ENCODE data around the gene DLL1. TPM values are rescaled to one million over a fixed set of nuclear protein-coding genes. Genes with fewer than 3 reads are reported as not detected.

Gene DLL1
- total RNA-seq, 1 experiment from 2014 or later: 2.8 TPM

DNA sequence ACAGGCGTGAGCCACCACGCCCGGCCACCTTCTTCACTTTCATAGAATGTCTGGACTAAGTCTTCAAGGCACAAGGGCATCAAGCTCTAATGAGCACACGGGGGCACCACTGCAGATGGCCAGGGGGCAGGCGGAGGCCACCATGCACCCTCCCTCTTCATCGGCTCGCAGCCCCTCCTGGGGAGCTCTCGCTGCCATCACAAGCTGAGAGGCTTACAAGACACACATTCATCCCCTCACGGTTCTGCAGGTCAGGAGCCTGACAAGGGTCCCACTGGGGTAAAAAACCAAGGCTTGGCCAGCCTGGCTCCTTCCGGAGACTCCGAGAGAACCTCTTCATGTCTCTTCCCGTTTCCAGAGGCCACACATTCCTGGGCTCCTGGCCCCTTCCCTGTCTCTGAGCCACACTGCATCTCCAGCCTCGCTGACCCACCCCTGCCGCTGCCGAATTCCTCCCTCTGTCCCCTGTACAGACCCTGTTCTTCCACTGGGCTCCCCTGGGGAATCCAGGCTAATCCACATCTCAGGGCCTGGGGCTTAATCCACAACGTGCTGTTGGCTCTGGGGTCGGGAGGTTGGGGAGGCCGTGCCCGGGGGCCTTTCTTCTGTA lies 19.8 kb downstream of the DLL1 start:
- Histone ChIP-seq H3K23me2 (ENCODE audit: insufficient read length, low read depth, low read length, poor library complexity, severe bottlenecking) (no peaks in the 10 kb centered on the region), H2BK20ac (ENCODE audit: low read depth, low read length, poor library complexity, severe bottlenecking) (no peak overlapping the region), H4K91ac (ENCODE audit: insufficient read length, low read depth, low read length) (no peak overlapping the region), H4K5ac (ENCODE audit: insufficient read length, low read depth, low read length) (no peak overlapping the region), H2BK12ac (ENCODE audit: insufficient read length, low read depth, low read length) (no peak overlapping the region), H3K79me1 (ENCODE audit: insufficient read depth, low read depth, low read length, poor library complexity, severe bottlenecking) (no peaks in the 10 kb centered on the region), H3T11ph (ENCODE audit: low read length) (no peak overlapping the region), H3K27ac (ENCODE audit: insufficient read length, low read depth, low read length) (no peak overlapping the region), H3K4me2 (ENCODE audit: insufficient read depth, insufficient read length, low read length) (no peak overlapping the region), H2BK5ac (ENCODE audit: insufficient read length, low read length) (no peak overlapping the region), H3K56ac (ENCODE audit: insufficient read length, low read depth, low read length) (no peak overlapping the region), H3K14ac (ENCODE audit: insufficient read depth, low read length) (no peak overlapping the region), H2BK120ac (ENCODE audit: low read depth, low read length, poor library complexity, severe bottlenecking) (no peak overlapping the region), H3K4ac (ENCODE audit: low read depth, low read length) (no peak overlapping the region), H3K79me2 (ENCODE audit: insufficient read depth, low read length) (no peaks in the 10 kb centered on the region), H3K23ac (ENCODE audit: insufficient read length, low read depth, low read length) (no peak overlapping the region), H3K9ac (ENCODE audit: extremely low read depth, insufficient read length, low read length) (no peak overlapping the region), H2AFZ (ENCODE audit: low read length) (no peak overlapping the region), H3K18ac (ENCODE audit: insufficient read length, low read depth, low read length) (no peak overlapping the region), H3K27me3 (ENCODE audit: insufficient read depth, low read length) (no peaks in the 10 kb centered on the region), H4K8ac (replicated peaks; ENCODE audit: insufficient read length, low read depth, low read length) (no peak overlapping the region), H2AK5ac (ENCODE audit: insufficient read length, low read length) (no peak overlapping the region), H2BK15ac (ENCODE audit: low read depth, low read length) (no peak overlapping the region), H3K9me3 (ENCODE audit: control insufficient read depth, low read depth, low read length) (no peaks in the 10 kb centered on the region), H4K20me1 (ENCODE audit: control insufficient read depth, insufficient read depth, insufficient read length) (no peaks in the 10 kb centered on the region), H3K4me1 (ENCODE audit: insufficient read depth, low read length) (no peaks in the 10 kb centered on the region)
- Mint-ChIP-seq H3K4me1 (peaks cover 18 to 19% of the 10 kb centered on the region in 2 experiments), H3K9me3 (no peaks in the 10 kb centered on the region; a peak in 1 of 5 replicates), H3K36me3 (ENCODE audit: insufficient read depth in 1 of 3, low read depth in 3 of 3) (no peaks in the 10 kb centered on the region), H3K27me3 (ENCODE audit: low read depth) (peaks cover 9% of the 10 kb centered on the region), H3K4me3 (no peak overlapping the region), H3K27ac (peak overlapping the region in 1 of 3 experiments; percentile 94; a peak in 1 of 7 replicates)
- TF ChIP-seq, protein P1, sequence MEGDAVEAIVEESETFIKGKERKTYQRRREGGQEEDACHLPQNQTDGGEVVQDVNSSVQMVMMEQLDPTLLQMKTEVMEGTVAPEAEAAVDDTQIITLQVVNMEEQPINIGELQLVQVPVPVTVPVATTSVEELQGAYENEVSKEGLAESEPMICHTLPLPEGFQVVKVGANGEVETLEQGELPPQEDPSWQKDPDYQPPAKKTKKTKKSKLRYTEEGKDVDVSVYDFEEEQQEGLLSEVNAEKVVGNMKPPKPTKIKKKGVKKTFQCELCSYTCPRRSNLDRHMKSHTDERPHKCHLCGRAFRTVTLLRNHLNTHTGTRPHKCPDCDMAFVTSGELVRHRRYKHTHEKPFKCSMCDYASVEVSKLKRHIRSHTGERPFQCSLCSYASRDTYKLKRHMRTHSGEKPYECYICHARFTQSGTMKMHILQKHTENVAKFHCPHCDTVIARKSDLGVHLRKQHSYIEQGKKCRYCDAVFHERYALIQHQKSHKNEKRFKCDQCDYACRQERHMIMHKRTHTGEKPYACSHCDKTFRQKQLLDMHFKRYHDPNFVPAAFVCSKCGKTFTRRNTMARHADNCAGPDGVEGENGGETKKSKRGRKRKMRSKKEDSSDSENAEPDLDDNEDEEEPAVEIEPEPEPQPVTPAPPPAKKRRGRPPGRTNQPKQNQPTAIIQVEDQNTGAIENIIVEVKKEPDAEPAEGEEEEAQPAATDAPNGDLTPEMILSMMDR (conservative IDR thresholded peaks at IDR 0.05): no peak
- DNase-seq: no peak
- no CpG with 5 or more reads among the region's 19 CpGs for WGBS (ENCODE audit: extremely low coverage, insufficient read length, low lambda C conversion rate)
